ENCODE data around the gene KIF18B. TPM values are rescaled to one million over a fixed set of nuclear protein-coding genes. Genes with fewer than 3 reads are reported as not detected.

KIF18B gene
- polyA plus RNA-seq, 1 donor: 7.7 TPM

DNA sequence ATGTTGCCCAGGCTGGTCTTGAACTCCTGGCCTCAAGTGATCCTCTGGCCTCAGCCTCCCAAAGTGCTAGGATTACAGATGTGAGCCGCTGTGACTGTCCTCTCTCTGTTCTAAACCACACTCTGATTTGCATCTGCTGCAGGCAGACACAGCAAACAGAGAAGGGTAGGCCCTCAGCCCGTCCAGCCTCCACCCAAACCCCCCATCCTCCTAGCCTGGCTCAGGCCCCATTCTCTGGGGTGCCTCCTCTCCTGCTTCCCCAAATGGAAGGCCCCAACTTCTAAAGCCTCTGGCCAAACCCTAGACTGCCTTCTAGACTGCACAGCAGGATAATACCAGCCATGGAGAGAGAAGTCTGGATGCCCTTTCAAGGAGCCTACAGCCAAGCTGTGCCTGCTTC, 28.2 kb downstream of the KIF18B start:
- no peak for DNase-seq (ENCODE audit: low read depth)

DNA sequence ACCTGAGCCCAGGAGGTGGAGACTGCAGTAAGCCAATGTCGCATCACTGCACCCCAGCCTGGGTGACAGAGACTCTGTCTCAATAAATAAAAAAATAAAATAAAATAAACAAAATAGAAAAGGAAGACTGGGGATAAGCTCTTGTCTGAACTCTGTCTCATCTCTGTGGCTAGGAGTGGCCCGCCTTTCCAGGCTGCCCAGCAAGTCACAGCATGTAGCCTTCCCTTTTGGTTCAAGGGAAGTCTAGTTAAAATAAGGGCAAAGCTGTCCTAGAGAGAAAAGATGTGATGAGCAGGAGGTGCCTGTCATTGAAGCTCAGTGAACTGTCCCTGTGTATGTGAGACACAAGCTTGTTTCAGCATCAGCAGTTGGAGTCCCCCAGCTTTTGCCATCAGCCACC, 29.6 kb downstream of the KIF18B start:
- DNase-seq (ENCODE audit: low read depth): no peak

DNA sequence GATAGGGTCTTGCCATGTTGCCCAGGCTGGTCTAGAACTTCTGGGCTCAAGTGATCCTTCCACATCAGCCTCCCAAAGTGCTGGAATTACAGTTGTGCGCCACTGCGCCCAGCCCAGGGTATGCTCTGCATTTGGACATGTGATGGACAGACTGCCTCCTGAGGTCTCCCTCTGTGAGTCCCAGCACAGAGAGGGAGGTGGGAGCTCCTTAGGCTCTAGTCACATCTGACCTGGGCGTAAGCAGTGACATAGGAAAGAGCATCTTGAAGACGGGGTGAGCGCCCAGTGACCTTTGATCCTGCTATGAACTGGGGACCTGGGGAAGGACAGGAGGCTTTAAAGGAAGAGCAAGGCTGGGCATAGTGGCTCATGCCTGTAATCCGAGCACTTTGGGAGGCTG, 30.1 kb downstream of the KIF18B start:
- DNase-seq (ENCODE audit: low read depth): no peak

DNA sequence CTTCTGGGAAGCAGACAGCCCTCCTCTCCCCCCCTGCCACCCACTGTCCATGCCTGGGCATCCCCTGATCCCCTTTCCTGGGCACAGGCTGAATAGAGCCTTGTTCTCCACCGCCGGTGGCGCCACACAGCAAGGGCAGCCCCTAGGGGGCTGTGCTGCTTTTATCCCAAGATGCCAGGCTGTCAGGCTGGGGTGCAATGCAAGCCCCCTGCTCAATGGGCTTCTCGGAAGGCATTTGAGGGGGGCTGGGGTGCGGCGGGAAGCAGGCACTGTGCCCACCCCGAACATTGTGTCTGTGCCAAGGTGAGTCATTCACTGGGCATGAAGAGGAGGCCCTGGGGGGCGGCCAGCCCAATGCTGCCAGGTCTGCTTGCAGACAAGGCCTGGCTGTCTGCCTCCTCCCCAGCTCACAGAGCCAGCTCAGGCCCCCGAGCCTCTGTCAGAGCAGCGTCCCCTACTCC, 30.8 kb downstream of the KIF18B start:
- no peak for DNase-seq (ENCODE audit: low read depth)

DNA sequence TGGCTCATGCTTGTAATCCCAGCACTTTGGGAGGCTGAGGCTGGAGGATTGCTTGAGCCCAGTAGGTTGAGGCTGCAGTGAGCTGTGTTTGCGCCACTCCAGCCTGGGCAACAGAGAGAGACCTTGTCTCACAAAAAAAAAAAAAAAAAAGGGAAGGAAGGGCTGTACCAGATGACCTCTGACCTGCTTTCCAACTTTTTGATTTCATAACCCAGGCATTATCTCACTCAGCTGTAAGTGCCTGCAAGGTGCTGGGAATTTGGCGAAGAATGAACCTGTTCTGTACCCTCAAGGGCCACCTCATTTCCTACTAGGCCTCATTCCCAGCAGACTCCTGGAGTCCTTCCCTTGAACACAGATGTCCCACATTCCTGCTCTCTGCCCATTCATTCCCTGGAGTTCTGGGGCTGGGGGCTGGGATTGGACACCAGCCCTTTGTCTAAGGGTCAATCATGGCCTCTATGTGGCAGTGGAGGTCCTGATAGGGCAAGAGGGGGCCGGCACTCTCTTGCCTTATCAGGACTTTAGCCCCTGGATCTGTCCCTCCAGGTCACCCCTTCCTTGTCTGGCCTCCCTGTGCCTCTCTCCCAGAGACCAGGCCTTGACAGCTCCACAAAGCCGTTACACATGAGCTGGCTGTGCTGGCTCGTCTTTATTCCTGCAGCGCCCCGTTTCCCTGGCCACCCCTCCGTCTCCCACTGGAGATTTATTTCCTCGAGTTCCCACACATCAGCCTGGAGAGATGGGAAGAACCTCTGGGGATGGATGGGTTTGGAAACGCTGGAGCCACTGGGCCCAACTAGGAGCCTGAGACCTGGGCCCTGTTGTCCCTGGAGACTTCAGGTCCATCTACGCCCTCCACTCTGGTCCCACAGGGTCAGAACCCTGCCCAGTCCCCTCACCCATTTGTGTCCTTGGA, 31.5 kb downstream of the KIF18B start:
- DNase-seq (ENCODE audit: low read depth): no peak

DNA sequence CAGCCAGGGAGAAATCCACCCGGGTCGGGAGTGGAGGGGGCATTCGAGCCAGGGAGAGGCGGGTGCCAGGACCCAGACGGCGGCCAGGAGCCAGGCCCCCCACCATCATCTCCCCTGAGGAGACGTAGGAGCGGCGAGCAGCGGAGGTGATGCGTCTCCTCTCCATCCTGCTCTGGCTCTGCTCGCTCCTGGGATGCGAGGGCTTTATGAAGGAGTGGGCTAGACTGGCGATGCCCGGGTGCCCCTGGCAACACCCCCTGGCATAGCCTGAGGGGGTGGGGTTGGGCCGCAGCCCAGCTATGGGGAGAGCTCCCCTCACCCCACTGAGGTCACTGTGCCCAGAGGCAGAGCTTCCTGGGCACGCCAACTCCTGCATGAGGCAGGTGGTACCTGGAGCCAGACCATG, 32.2 kb downstream of the KIF18B start, which contains the start of gene GFAP:
GFAP (minus strand) TSS at position 180 of the 406 bp plus-strand sequence; CDS start at position 166, 14 bp downstream.
- DNase-seq (ENCODE audit: low read depth): no peak

DNA sequence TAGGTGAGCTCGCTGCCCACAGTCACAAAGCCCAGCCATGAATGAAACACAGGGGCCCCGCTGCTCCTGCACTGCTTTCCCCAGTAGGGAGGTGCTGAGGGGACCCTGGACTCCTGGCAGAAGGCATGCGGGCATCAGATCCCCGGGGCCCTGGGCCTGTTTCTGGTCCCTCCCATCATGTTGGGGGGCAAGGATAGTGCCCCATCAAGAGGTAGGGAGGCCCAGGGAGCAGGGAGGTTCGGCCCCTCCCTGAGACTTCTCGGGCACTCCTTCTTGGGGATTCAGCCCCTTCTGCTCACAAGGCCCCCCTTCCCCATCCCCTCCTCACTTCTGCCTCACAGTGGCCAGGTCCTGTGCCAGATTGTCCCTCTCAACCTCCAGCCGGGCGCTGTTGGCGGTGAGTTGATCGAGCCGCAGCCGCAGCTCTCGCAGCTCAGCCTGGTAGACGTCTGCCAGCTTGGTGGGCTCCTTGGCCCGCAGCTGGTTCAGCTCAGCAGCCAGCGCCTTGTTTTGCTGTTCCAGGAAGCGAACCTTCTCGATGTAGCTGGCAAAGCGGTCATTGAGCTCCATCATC, 32.8 kb downstream of the KIF18B start:
- DNase-seq (ENCODE audit: low read depth): no peak

DNA sequence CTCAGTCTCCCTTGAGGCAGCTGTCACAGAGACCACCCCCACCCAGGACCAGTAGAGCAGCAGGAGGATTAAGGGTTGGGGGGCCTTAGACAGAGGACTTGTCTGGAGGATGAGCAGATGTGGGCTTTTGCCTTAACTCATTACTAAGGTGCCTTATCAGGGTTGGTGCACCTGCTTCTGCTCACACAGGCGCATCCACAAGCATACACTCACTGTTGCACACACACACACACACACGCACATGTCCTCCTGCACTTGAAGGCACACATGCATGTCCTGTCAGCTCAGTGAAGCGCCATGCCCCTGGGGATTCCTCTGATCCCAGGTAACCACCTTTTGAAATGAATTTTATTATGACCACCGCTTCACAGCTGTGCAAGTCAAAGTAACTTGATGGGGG, 33.4 kb downstream of the KIF18B start:
- DNase-seq (ENCODE audit: low read depth): no peak

DNA sequence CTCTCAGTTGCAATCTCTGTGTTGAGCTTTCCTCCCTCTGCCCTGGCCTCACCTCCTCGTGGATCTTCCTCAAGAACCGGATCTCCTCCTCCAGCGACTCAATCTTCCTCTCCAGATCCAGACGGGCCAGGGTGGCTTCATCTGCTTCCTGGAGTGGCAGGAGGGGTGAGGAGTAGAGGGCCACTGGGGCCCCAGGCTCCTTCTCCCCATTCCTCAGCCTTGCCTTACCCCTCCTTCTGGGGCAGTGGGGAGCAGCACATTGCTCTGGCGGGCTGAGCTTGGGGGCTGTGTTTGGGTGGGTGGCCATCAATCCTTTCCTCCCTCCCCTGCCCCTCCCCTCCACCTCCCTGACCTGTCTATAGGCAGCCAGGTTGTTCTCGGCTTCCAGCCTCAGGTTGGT, 33.9 kb downstream of the KIF18B start:
- DNase-seq (ENCODE audit: low read depth): no peak

DNA sequence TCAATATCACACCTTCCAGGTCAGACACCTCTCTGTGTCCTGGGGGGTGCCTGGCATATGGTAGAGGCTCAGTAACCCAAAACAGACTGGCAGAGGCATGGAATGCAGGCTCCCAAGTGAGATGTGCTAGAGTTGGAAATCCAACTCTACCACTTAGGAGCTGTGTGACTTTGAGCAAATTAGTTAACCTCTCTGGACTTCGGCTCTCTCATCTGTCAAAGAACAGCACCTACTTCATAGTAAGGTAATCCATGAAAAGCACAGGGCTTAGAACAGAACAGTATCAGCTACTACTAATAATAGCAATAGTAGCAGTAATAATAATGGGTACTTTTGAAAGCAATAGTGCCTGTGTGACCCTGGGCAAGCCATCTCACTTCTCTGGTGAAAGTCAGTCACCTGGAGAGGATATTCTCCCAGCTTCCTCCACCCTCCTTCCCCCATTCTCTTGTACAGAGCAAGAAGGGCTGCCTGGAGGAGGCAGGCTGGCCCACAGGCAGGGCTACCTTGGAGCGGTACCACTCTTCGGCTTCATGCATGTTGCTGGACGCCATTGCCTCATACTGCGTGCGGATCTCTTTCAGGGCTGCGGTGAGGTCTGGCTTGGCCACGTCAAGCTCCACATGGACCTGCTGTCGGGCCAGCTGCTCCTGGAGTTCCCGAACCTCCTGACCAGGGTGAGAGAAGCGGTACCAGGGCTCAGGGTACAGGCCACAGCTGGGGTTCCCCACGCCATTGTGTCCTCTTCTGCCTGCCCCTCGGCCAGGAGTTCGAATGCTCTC, 34.6 kb downstream of the KIF18B start:
- DNase-seq (ENCODE audit: low read depth): no peak

DNA sequence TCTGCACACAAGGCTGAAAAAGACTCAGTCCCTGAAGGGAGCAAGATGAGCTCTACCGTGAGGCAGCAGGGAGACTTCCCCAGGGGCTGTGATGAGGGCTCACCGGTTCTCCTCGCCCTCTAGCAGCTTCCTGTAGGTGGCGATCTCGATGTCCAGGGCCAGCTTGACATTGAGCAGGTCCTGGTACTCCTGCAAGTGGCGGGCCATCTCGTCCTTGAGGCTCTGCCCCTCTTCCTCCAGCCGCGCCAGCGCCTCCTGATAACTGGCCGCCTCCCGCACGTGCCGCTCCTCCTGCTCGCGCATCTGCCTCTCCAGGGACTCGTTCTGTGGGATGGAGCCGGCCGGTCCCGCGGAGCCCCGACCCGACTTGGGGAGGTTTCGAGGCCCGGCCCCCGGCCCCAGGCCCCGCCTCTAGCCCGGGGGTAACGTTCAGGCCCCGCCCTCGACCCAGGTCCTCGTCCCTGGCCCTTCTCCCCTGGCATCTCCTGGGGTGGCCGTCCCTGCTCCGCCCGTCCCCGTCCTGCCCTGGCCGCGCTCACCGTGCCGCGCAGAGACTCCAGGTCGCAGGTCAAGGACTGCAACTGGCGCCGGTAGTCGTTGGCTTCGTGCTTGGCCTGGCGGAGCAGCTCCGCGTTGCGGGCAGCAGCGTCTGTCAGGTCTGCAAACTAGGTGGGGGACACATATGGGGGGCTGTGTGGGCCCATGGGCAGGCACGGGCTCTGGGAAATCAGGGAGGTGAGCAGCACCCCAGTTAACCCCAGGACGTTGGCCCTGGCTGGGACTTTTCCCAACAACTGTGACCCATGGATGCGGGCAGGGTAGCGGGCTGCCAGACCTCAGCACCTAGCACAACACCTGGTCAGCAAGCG, 36.2 kb downstream of the KIF18B start:
- DNase-seq (ENCODE audit: low read depth): no peak

DNA sequence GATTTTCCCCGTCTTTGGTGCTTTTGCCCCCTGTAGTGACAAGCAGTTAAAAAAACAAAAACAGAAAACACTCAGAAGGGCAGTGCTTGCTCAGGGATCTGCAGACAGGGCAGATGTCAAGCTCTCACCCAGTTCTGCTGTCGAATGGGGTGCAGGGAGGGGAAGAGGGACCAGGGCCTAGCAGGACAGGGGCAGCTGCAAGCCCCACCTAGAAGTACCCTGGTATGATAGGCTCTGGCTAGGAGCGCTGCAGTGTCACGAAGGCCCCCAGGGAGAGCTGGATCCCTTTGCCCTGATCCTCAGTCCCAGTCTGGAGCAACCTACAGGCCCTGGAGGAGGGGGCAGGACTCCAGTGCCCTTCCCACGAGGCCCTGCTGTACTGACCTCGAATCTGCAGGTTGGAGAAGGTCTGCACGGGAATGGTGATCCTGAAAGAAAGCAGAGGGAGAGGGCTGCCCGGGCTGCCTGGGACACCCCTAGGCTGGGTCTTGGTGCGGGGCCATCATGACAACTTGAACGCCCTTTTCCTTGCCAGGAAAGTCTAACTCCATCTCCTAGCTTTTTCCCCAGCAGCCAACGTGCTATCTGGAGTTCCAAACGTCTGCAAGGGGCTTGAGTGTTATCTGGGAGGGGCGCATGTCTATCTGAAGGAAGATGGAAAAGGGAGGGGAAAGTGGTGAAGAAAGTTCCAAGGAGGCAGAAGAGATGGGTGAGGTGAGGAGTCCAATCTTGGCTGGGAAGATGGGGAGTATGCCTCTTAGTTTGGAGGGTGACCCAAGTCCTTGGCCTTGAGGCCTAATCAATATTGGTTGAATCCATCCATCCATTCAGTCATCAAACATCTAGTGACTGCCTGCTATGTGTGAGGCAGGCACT, 37.1 kb downstream of the KIF18B start:
- DNase-seq (ENCODE audit: low read depth): no peak

DNA sequence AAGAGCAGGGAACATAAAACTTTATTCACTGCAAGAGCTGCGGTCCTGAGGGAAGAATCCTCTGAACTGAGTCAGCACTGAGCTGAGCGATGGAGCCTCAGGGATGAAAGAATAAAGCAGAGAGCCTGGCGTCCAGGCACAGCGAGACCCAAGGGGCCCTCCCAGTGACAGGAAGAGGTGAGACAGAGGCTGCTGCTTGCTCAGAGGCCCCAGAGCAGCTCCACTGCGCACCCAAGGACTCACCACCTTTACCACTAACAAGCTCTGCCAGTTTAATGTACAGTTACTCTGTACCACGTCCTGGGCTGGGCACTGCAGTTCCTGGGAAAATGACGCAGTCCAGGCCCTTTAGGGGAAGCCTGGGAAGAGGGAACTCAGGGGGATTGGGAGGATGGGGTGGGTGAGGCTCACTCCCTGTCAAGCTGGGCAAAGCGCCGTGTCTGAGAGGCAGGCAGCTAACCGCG, 37.9 kb downstream of the KIF18B start:
- DNase-seq (ENCODE audit: low read depth): no peak

DNA sequence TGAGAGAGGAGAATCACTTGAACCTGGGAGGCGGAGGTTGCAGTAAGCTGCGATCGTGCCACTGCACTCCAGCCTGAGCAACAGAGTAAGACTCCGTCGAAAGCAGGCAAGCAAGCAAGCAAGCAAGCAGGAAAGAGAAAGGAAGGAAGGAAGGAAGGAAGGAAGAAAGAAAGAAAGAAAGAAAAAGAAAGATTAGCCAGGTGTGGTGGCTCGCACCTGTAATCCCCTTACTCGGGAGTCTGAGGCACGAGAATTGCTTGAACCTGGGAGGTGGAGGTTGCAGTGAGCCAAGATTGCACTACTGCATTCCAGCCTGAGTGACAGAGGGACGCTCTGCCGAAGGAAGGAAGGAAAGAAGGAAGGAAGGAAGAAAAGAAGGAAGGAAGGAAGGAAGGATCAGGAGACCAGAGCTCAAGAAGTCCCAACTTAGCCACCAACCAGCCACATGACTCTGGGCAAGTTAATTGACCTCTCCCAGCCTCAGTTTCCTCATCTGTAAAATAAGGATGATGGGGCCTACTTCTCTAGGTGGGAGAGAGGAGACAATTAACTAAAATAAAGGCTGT, 38.7 kb downstream of the KIF18B start:
- DNase-seq (ENCODE audit: low read depth): no peak

DNA sequence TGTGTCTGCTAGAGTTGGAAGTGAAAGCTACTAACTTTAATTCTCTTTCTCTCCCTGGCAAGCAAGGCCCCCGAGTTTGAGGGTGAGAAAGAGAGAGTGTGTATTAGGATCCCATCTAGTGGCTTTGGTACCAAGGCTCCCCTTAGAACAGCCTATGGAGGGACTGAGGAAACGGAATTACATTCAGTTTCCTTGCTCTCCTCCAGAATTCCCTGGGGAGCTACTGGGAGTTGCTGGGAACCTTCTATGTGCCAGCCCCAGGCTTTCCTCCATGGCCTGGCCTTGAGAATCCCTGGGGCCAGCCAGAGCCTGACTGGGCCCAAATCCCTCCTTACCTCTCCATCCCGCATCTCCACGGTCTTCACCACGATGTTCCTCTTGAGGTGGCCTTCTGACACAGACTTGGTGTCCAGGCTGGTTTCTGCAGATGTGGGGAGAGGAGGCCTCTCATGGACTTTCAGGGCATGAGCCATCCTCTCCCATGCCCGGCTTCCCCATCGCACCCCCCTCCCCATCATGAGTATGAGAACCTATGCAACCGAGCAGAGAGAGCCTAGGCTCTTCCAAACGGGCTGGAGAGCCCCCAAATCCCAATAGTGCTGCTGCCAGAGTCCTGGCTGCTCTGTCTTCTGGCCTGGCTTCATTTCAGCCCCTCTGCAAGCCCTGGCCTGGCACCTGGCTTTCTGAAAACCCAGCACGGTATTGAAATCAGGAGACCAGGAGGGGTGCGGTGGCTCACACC, 39.7 kb downstream of the KIF18B start:
- DNase-seq (ENCODE audit: low read depth): no peak

DNA sequence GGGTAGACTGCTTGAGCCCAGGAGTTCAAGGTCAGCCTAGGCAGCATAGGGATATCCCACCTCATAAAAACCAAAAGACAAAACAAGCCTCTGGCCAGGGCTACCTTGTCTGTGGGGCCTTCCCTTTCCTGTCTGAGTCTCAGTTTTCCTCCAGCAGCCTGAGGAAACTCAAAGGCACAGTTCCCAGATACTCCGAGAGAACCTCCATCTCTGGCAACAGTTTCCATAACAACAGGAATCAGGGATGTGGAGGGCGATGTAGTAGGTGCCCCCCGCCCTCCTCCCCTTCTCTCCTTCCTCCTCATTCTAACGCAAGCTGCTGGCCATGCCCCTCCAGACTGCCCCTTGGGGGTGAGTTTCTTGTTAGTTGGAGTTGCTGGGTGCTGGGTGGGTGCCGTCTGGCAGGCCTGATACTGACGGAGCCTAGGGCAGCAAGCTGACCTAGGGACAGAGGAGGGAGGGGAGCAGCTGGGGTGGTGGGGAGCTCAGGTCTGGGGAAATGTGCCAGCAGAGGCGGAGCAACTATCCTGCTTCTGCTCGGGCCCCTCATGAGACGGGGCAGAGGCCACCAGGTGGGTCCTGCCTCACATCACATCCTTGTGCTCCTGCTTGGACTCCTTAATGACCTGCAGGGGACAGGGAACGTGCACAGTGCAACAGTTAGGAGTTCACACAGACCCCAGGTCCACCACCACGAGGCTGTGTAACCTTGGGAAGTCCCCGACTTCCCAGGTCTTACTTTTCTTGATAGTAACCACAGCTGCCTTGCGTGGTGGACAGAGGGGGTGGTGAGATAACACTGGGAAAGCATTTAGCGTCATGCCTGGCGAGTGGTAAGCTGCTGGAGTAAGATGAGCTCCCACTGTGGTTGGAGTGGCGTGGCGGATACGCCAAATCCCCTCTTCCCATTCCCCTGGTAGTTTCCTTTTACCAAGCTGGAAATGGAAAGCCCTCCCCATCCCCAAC, 40.5 kb downstream of the KIF18B start:
- DNase-seq (ENCODE audit: low read depth): no peak

DNA sequence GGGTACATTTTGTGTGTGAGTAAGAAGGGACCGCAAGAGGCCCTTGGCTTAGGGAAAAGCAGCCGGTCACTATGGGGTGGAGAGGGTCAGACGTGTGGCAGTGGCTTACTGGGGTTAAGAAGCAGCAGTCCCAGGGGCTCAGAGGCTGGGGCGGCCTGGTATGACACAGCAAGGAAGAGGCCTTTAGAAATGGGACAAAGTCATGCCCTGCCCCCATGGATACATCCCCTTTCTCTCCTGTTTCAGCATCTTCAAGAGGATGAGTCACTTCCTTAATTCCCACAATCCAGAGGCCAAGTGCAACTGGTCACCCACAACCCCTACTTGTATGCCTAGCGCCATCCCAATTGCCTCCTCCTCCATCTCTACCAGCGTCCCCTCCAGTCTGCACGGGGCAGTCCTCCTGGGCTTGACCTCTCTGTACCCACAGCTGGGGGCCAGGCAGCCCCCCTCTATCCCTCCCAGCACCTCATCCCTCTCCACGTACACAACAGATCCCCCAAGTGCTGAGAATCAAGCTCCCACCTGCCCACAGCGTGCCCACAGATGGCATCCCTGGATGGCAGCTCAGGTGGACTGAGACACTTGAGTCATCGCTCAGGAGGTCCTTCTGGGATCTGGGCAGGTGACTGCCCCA, 41.4 kb downstream of the KIF18B start:
- DNase-seq (ENCODE audit: low read depth): no peak
